MM.1S (cell line): ENCODE results near the gene BCAS3.

Source experiments
- DNase-seq: peaks from one replicate; pipeline ENCODE4 v3.0.0-alpha.2; 2015
- H2AFZ ChIP-seq: fragments of 300-600 bp; sonication (generic); 2 replicates; pipeline ENCODE4 v1.6.0; 2016; ENCODE audit warnings: antibody characterized with exemption, low read length
- H3F3A ChIP-seq: fragments of 300-600 bp; sonication (generic); 2 replicates; pipeline ENCODE4 v1.6.1; 2016; ENCODE audit warnings: mild to moderate bottlenecking, antibody characterized with exemption, low read length, moderate library complexity, mixed read lengths; ENCODE audit not compliant: insufficient read depth
- H3K27ac ChIP-seq: fragments of 300-600 bp; sonication (generic); 2 replicates; pipeline ENCODE4 v1.5.1; 2016; ENCODE audit warnings: mild to moderate bottlenecking, low read length
- H3K27me3 ChIP-seq: fragments of 300-600 bp; sonication (generic); replicated peaks from 2 replicates; pipeline ENCODE4 v1.6.0; 2016; ENCODE audit warnings: low read length; ENCODE audit not compliant: insufficient read depth
- H3K36me3 ChIP-seq: fragments of 300-600 bp; sonication (generic); replicated peaks from 2 replicates; pipeline ENCODE4 v1.6.1; 2016; ENCODE audit warnings: mild to moderate bottlenecking, low read length, mixed read lengths; ENCODE audit not compliant: insufficient read depth
- H3K4me1 ChIP-seq: fragments of 300-600 bp; sonication (generic); 2 replicates; pipeline ENCODE4 v1.6.1; 2016; ENCODE audit warnings: low read length, mixed read lengths
- H3K4me2 ChIP-seq: fragments of 300-600 bp; sonication (generic); 2 replicates; pipeline ENCODE4 v1.6.0; 2016; ENCODE audit warnings: low read depth, low read length
- H3K4me3 ChIP-seq: fragments of 300-600 bp; sonication (generic); 2 replicates; pipeline ENCODE4 v1.5.1; 2016; ENCODE audit warnings: low read length, mixed read lengths
- H3K79me2 ChIP-seq: fragments of 300-600 bp; sonication (generic); 2 replicates; pipeline ENCODE4 v1.6.1; 2016; ENCODE audit warnings: mixed run types, low read length, mixed read lengths
- H3K9ac ChIP-seq: fragments of 300-600 bp; sonication (generic); 2 replicates; pipeline ENCODE4 v1.6.1; 2016; ENCODE audit warnings: low read length, mixed read lengths
- H3K9me2 ChIP-seq: fragments of 300-600 bp; sonication (generic); replicated peaks from 2 replicates; pipeline ENCODE4 v1.6.1; 2016; ENCODE audit warnings: mild to moderate bottlenecking, low read length, mixed read lengths; ENCODE audit not compliant: insufficient read depth
- H3K9me3 ChIP-seq: fragments of 300-600 bp; sonication (generic); replicated peaks from 2 replicates; pipeline ENCODE4 v1.6.1; 2016; ENCODE audit warnings: mild to moderate bottlenecking, low read length, mixed read lengths; ENCODE audit not compliant: insufficient read depth
- H4K20me1 ChIP-seq: fragments of 300-600 bp; sonication (generic); 2 replicates; pipeline ENCODE4 v1.6.1; 2016; ENCODE audit warnings: mild to moderate bottlenecking, low read length, moderate library complexity, mixed read lengths; ENCODE audit not compliant: insufficient read depth
- CTCF ChIP-seq: fragments of 300-600 bp; sonication (generic); IDR thresholded peaks from 2 replicates; pipeline ENCODE4 v1.5.1; 2016; ENCODE audit warnings: antibody characterized with exemption, low read length, mixed read lengths
- EZH2 ChIP-seq: fragments of 300-600 bp; sonication (generic); optimal IDR thresholded peaks from 2 replicates; pipeline ENCODE3; 2017; ENCODE audit warnings: low read depth, mild to moderate bottlenecking, antibody characterized with exemption, low read length, mixed read lengths
- EZH2phosphoT487 ChIP-seq: fragments of 300-600 bp; sonication (generic); IDR thresholded peaks from 2 replicates; pipeline ENCODE4 v1.6.1; 2018; ENCODE audit warnings: antibody characterized with exemption, low read length

Gene BCAS3

GRCh38 chr17:61313461-61314326 is 636.0 kb downstream of the BCAS3 start:
- H3F3A ChIP-seq = peaks cover 12% of the 10 kb centered on the region
- DNase-seq = no peak
- no peaks in the 10 kb centered on the region for H3K79me2 ChIP-seq
- no peaks in the 10 kb centered on the region for H3K9me3 ChIP-seq
- no peaks in the 10 kb centered on the region for H3K36me3 ChIP-seq
- H4K20me1 ChIP-seq = no peaks in the 10 kb centered on the region
- H3K27ac ChIP-seq = no peak overlapping the region
- no peaks in the 10 kb centered on the region for H3K27me3 ChIP-seq
- peaks cover 15% of the 10 kb centered on the region for H3K4me1 ChIP-seq
- no peak for TF ChIP-seq EZH2phosphoT487
- TF ChIP-seq CTCF = no peak
- TF ChIP-seq EZH2 = no peak
- no peak overlapping the region for H2AFZ ChIP-seq
- no peak overlapping the region for H3K4me2 ChIP-seq
- no peaks in the 10 kb centered on the region for H3K9me2 ChIP-seq
- H3K4me3 ChIP-seq = no peak overlapping the region
- no peak overlapping the region for H3K9ac ChIP-seq

GRCh38 chr17:61314368-61315078 is 636.9 kb downstream of the BCAS3 start:
- no peaks in the 10 kb centered on the region for H3K27me3 ChIP-seq
- H3F3A ChIP-seq = peaks cover 20% of the 10 kb centered on the region
- H2AFZ ChIP-seq = no peak overlapping the region
- H3K9me2 ChIP-seq = no peaks in the 10 kb centered on the region
- TF ChIP-seq EZH2phosphoT487 (no peak), EZH2 (no peak), CTCF (no peak)
- H3K4me1 ChIP-seq = peaks cover 22% of the 10 kb centered on the region
- no peaks in the 10 kb centered on the region for H3K79me2 ChIP-seq
- no peaks in the 10 kb centered on the region for H4K20me1 ChIP-seq
- no peak overlapping the region for H3K4me2 ChIP-seq
- H3K9ac ChIP-seq = no peak overlapping the region
- no peak overlapping the region for H3K4me3 ChIP-seq
- no peak for DNase-seq
- no peaks in the 10 kb centered on the region for H3K9me3 ChIP-seq
- H3K27ac ChIP-seq = no peak overlapping the region
- no peaks in the 10 kb centered on the region for H3K36me3 ChIP-seq

GRCh38 chr17:61316633-61317032 is 639.0 kb downstream of the BCAS3 start:
- Histone ChIP-seq H3K27ac (no peak overlapping the region), H3K9me2 (no peaks in the 10 kb centered on the region), H3K9ac (no peak overlapping the region), H3F3A (peaks cover 24% of the 10 kb centered on the region), H3K79me2 (no peaks in the 10 kb centered on the region), H2AFZ (no peak overlapping the region), H3K4me1 (peaks cover 35% of the 10 kb centered on the region), H3K36me3 (no peaks in the 10 kb centered on the region), H3K4me2 (no peak overlapping the region), H4K20me1 (no peaks in the 10 kb centered on the region), H3K4me3 (no peak overlapping the region), H3K9me3 (no peaks in the 10 kb centered on the region), H3K27me3 (no peaks in the 10 kb centered on the region)
- DNase-seq = no peak
- TF ChIP-seq EZH2 = no peak
- no peak for TF ChIP-seq EZH2phosphoT487
- TF ChIP-seq CTCF = no peak
